Adipocyte (in vitro differentiated cells): ENCODE measurements around the gene TLNRD1.
A peak's percentile ranks its signal among the peaks of the same experiment; 100 is the strongest.

Source experiments
- DNase-seq: peaks from one replicate; pipeline ENCODE4 v3.0.0-alpha.2; 2015; ENCODE audit warnings: low read depth
- H3K27me3 ChIP-seq: replicated peaks from 2 replicates; pipeline ENCODE4 v1.7.0; 2013; ENCODE audit warnings: mild to moderate bottlenecking, low read length, moderate library complexity; ENCODE audit not compliant: control insufficient read depth, insufficient read depth
- H3K36me3 ChIP-seq: 2 replicates; pipeline ENCODE4 v1.7.0; 2013; ENCODE audit warnings: low read length, mild to moderate bottlenecking, moderate library complexity; ENCODE audit not compliant: control insufficient read depth, insufficient read depth, severe bottlenecking
- H3K4me1 ChIP-seq: 2 replicates; pipeline ENCODE4 v1.7.0; 2013; ENCODE audit warnings: mild to moderate bottlenecking, low read length, moderate library complexity; ENCODE audit not compliant: control insufficient read depth, insufficient read depth
- H3K4me3 ChIP-seq: 2 replicates; pipeline ENCODE4 v1.7.0; 2013; ENCODE audit warnings: mild to moderate bottlenecking, low read length, moderate library complexity
- H3K9ac ChIP-seq: 2 replicates; pipeline ENCODE4 v1.7.0; 2013; ENCODE audit warnings: mild to moderate bottlenecking, low read length, moderate library complexity
- H3K9me3 ChIP-seq: 2 replicates; pipeline ENCODE4 v1.7.0; 2013; ENCODE audit warnings: mild to moderate bottlenecking, low read length, moderate library complexity; ENCODE audit not compliant: control insufficient read depth

The TLNRD1 gene

GRCh38 chr15:80967451-80967850, 33.3 kb upstream of the TLNRD1 start:
- Histone ChIP-seq H3K9me3 (no peaks in the 10 kb centered on the region), H3K9ac (no peak overlapping the region), H3K4me3 (no peak overlapping the region), H3K36me3 (no peaks in the 10 kb centered on the region), H3K27me3 (no peaks in the 10 kb centered on the region), H3K4me1 (peaks cover 12% of the 10 kb centered on the region)
- DNase-seq: peak; percentile 84

DNA sequence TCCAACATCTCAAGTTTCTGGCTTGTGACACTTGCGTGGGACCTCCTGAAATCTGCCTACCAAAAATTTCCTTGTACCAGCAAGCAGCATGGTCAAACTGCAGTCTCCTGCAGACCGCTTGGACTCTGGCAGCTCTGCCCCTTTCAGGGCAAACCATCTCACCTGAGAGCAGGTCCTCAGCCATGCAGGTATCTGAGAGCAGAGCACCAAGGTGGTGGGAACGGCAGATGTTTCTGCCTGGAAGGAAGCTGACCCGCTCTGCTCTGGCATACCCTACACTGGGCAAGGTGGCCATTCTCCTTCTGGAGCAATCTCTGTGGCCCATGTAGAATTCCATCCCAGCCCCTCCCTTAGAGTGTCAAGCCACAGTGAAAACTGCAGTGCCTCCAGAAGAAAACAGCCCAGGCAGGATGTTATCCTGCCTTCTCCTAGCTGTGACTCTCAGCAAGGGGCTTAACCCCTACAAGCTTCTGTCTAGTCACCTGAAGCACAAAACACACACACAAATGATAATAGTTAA, 32.7 kb upstream of the TLNRD1 start:
- Histone ChIP-seq H3K4me1 (peaks cover 12% of the 10 kb centered on the region), H3K9me3 (no peaks in the 10 kb centered on the region), H3K4me3 (no peak overlapping the region), H3K9ac (no peak overlapping the region), H3K27me3 (no peaks in the 10 kb centered on the region), H3K36me3 (no peaks in the 10 kb centered on the region)
- no peak for DNase-seq

DNA sequence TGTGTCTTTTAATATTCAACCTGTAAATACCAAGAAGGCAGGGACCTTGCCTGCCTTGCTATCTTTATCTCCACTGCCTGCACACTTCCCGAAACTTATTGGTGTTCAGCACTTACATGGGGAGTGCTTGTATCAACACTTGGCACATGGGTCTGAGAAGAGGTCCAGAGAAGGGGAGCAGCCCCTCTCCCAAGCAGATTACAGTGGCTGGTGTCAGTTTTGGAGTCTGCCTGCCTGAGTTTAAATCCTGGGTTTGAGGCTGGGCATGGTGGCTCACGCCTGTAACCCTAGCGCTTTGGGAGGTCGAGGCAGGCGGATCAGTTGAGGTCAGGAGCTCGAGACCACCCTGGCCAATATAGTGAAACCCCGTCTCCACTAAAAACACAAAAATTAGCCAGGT, 31.4 kb upstream of the TLNRD1 start:
- no peaks in the 10 kb centered on the region for H3K27me3 ChIP-seq
- H3K36me3 ChIP-seq: no peaks in the 10 kb centered on the region
- no peaks in the 10 kb centered on the region for H3K9me3 ChIP-seq
- DNase-seq: no peak
- H3K4me1 ChIP-seq: peaks cover 18% of the 10 kb centered on the region
- H3K9ac ChIP-seq: no peak overlapping the region
- no peak overlapping the region for H3K4me3 ChIP-seq

DNA sequence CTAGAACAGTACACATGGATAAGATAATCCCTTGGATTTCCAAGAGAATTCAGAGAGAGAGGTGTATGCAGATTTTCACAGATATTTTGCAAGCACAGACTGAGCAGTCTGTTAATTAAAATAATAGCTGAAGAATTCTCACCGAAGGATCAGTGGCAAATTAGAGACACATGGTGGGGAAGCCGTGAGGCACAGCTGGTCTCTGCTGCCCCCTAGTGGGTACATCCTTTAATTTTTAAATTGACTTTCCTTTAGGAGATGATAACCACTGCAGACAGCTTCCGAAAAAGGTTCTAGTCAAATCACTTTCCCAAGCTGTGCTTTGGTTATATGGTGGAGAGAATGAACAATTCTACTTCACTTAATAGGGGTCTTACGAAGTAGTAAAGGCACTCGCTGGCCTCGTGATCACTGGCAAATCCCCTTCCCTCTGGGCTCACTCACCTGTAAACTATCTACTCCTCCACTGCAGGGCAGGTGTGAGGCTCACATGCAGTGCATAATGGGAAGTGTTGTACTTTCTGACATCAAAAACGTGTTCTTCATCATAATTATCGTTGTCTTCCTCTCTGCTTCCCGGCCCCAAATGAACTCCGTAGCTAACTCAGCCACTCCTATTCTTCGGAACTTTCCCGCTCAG, 30.6 kb upstream of the TLNRD1 start:
- H3K27me3 ChIP-seq: no peaks in the 10 kb centered on the region
- no peak overlapping the region for H3K4me3 ChIP-seq
- H3K9ac ChIP-seq: no peak overlapping the region
- peaks cover 18% of the 10 kb centered on the region for H3K4me1 ChIP-seq
- peak; percentile 89 for DNase-seq
- H3K36me3 ChIP-seq: no peaks in the 10 kb centered on the region
- H3K9me3 ChIP-seq: no peaks in the 10 kb centered on the region

GRCh38 chr15:80970658-80971057, 30.1 kb upstream of the TLNRD1 start:
- no peak for DNase-seq
- Histone ChIP-seq H3K4me3 (no peak overlapping the region), H3K9me3 (no peaks in the 10 kb centered on the region), H3K4me1 (peaks cover 18% of the 10 kb centered on the region), H3K9ac (no peak overlapping the region), H3K27me3 (no peaks in the 10 kb centered on the region), H3K36me3 (no peaks in the 10 kb centered on the region)

DNA sequence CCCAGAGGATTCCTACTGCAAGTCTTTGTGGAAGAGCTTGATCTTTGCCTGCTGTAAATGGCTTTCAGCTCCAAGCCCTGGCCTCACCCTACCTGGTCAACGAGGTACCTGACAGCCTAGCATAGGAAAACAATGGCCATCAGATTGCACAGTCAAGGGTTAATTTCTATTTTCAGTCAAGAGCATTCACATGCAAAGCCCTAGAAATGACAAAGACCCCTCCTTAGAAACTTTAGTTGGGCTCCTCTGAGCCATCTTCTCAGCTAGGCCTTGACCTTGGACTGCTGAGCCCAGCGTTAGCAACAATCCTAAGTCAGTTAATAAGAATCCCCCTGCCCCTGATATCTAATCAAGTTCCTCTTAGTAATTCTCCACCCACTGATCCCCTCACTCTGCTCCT, 29.6 kb upstream of the TLNRD1 start:
- H3K9ac ChIP-seq: no peak overlapping the region
- no peak overlapping the region for H3K4me3 ChIP-seq
- peaks cover 18% of the 10 kb centered on the region for H3K4me1 ChIP-seq
- no peak for DNase-seq
- H3K9me3 ChIP-seq: no peaks in the 10 kb centered on the region
- no peaks in the 10 kb centered on the region for H3K36me3 ChIP-seq
- H3K27me3 ChIP-seq: no peaks in the 10 kb centered on the region

DNA sequence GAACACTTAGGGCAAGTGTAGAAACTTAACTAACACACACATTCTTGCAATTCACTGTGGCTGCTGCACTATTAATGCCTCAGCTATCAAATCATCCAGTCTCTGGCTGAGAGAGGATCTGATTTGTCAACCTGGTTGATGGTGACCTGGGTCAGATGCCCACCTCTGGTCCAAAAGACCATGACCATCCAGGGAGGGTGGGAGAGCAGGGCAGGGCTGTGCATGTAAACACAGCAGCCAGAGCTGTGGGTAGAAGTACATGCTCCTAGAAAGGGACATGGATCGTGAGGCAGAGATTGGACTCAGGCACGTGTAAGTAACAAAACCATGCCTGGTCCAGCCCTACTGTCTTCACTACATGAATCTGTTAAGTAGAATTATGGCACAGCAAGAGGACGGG, 28.4 kb upstream of the TLNRD1 start:
- Histone ChIP-seq H3K4me3 (no peak overlapping the region), H3K36me3 (no peaks in the 10 kb centered on the region), H3K4me1 (peaks cover 16% of the 10 kb centered on the region), H3K9me3 (no peaks in the 10 kb centered on the region), H3K27me3 (no peaks in the 10 kb centered on the region), H3K9ac (no peak overlapping the region)
- DNase-seq: no peak

- no peak for DNase-seq
- no peaks in the 10 kb centered on the region for H3K9me3 ChIP-seq
- no peak overlapping the region for H3K4me3 ChIP-seq
- peaks cover 9% of the 10 kb centered on the region for H3K4me1 ChIP-seq
- no peak overlapping the region for H3K9ac ChIP-seq
- no peaks in the 10 kb centered on the region for H3K27me3 ChIP-seq
- peaks cover 18% of the 10 kb centered on the region for H3K36me3 ChIP-seq
Measured at GRCh38 chr15:80974914-80975313, 25.8 kb upstream of the TLNRD1 start.

DNA sequence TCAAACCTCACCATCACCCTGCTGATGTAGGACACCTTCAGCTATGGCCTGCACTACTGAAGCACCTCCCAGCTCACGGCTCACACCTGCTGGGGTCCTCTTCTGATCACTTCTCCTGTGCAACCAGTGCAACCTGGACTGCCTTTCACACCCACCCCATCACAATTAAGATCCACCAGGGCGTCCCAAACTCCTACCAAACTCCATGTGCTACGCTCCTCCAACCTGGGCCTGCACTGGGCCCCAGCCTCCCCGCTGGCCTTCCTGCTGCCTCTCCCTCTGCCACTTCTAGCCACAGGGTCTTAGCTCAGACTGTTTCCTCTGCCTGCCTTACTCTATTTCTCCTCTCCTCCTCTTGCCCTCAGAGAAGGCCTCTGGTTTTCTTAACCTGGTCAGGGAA, 23.9 kb upstream of the TLNRD1 start:
- Histone ChIP-seq H3K9ac (no peak overlapping the region), H3K4me3 (no peak overlapping the region), H3K4me1 (peaks cover 9% of the 10 kb centered on the region), H3K36me3 (peaks cover 23% of the 10 kb centered on the region), H3K9me3 (no peaks in the 10 kb centered on the region), H3K27me3 (no peaks in the 10 kb centered on the region)
- DNase-seq: no peak

- H3K4me3 ChIP-seq: no peak overlapping the region
- DNase-seq: peak; percentile 91
Measured at GRCh38 chr15:80977627-80978036, 23.1 kb upstream of the TLNRD1 start.

DNA sequence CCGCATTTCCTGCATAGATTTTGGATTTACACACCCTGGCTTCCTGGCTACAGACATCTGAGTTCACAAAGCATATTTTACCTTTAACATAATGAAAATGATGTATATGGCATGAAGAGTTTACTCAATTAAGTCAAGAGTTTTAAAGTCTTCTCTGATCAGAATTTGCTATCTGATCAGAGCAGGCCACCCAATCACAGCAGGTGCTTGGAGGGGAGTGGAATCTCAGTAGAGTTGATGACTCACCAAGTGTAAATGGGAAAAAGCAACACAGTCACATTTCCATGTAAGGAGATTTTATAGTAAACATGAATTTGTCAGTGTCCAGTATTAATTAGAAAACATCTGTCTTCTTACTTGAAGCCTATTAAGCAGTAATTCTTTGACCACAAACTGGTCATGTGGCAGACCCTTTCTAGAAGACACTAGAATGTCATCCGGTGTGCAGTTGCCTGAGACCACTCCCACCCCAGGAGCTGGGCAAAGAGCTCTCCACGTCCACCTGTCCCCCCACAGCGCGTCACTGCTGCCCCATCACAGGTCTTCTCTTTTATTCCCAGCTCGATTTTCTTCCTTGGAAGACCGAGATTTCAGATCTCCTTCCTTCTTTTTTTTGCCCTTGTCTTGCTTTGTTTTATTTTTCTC, 21.9 kb upstream of the TLNRD1 start:
- Histone ChIP-seq H3K27me3 (no peaks in the 10 kb centered on the region), H3K4me1 (peaks cover 8% of the 10 kb centered on the region), H3K36me3 (peaks cover 23% of the 10 kb centered on the region), H3K4me3 (no peak overlapping the region), H3K9ac (no peak overlapping the region), H3K9me3 (no peaks in the 10 kb centered on the region)
- DNase-seq: no peak

More at GRCh38 chr15:80977627-80978036, 23.1 kb upstream of the TLNRD1 start:
- Histone ChIP-seq H3K4me1 (peaks cover 9% of the 10 kb centered on the region), H3K9me3 (no peaks in the 10 kb centered on the region), H3K36me3 (peaks cover 23% of the 10 kb centered on the region), H3K9ac (no peak overlapping the region), H3K27me3 (no peaks in the 10 kb centered on the region)
